GM23248 (cell line): ENCODE results near the gene PLA2G2C. TPM values are rescaled to one million over a fixed set of nuclear protein-coding genes. Genes with fewer than 3 reads are reported as not detected.

Experiments
- DNase-seq: peaks from one replicate; pipeline ENCODE4 v3.0.0-alpha.2; 2015
- H2AFZ ChIP-seq: fragments of 200-600 bp; sonication (generic); 2 replicates; pipeline ENCODE4 v1.6.1; 2016; ENCODE audit warnings: antibody characterized with exemption
- H3F3A ChIP-seq: fragments of 200-600 bp; sonication (generic); 2 replicates; pipeline ENCODE4 v1.6.1; 2016; ENCODE audit warnings: mild to moderate bottlenecking, antibody characterized with exemption, mixed run types; ENCODE audit not compliant: insufficient read depth
- H3K27ac ChIP-seq: fragments of 200-600 bp; sonication (generic); 2 replicates; pipeline ENCODE4 v1.5.1; 2016; ENCODE audit warnings: mild to moderate bottlenecking
- H3K27me3 ChIP-seq: fragments of 200-600 bp; sonication (generic); replicated peaks from 2 replicates; pipeline ENCODE4 v1.6.1; 2016; ENCODE audit warnings: mild to moderate bottlenecking; ENCODE audit not compliant: insufficient read depth
- H3K36me3 ChIP-seq: fragments of 200-600 bp; sonication (generic); 2 replicates; pipeline ENCODE4 v1.6.1; 2016; ENCODE audit warnings: low read depth, mild to moderate bottlenecking
- H3K4me1 ChIP-seq: fragments of 200-600 bp; sonication (generic); 2 replicates; pipeline ENCODE4 v1.6.1; 2016; ENCODE audit warnings: mild to moderate bottlenecking; ENCODE audit not compliant: insufficient read depth
- H3K4me2 ChIP-seq: fragments of 200-600 bp; sonication (generic); one replicate; pipeline ENCODE4 v1.6.1; 2016; ENCODE audit warnings: mild to moderate bottlenecking; ENCODE audit not compliant: unreplicated experiment
- H3K4me3 ChIP-seq: fragments of 200-600 bp; sonication (generic); 2 replicates; pipeline ENCODE4 v1.5.1; 2016; ENCODE audit warnings: mild to moderate bottlenecking
- H3K79me2 ChIP-seq: fragments of 200-600 bp; sonication (generic); 2 replicates; pipeline ENCODE4 v1.6.1; 2016; ENCODE audit warnings: mild to moderate bottlenecking; ENCODE audit not compliant: insufficient read depth
- H3K9ac ChIP-seq: fragments of 200-600 bp; sonication (generic); 2 replicates; pipeline ENCODE4 v1.6.1; 2016; ENCODE audit warnings: mild to moderate bottlenecking
- H3K9me2 ChIP-seq: fragments of 200-600 bp; sonication (generic); 2 replicates; pipeline ENCODE4 v1.6.1; 2016; ENCODE audit warnings: mixed run types, mild to moderate bottlenecking, moderate library complexity; ENCODE audit not compliant: insufficient read depth
- H3K9me3 ChIP-seq: fragments of 200-600 bp; sonication (generic); one replicate; pipeline ENCODE4 v1.6.1; 2017; ENCODE audit warnings: low read depth
- H4K20me1 ChIP-seq: fragments of 200-600 bp; sonication (generic); 2 replicates; pipeline ENCODE4 v1.6.0; 2016; ENCODE audit not compliant: insufficient read depth
- EZH2 ChIP-seq: fragments of 200-600 bp; sonication (generic); IDR thresholded peaks from 2 replicates; pipeline ENCODE4 v1.6.1; 2018; ENCODE audit warnings: antibody characterized with exemption, mild to moderate bottlenecking; ENCODE audit not compliant: insufficient read depth, poor library complexity, severe bottlenecking
- EZH2phosphoT487 ChIP-seq: fragments of 200-600 bp; sonication (generic); IDR thresholded peaks from 2 replicates; pipeline ENCODE4 v1.6.1; 2018; ENCODE audit warnings: antibody characterized with exemption, moderate library complexity, mild to moderate bottlenecking, low read depth; ENCODE audit not compliant: insufficient read depth
- WGBS, 2 experiments: methylation state at CpG; one replicate each; pipeline ENCODE4 v1.1.6; 2015 to 2017; ENCODE audit warnings: low lambda C conversion rate in 2 of 2, low coverage in 1 of 2; ENCODE audit errors: missing lambda C conversion rate in 2 of 2; 5-methylcytosine and 5-hydroxymethylcytosine counted together
- in situ Hi-C: fragments of 300-500 bp; cut with MboI; formaldehyde crosslinking; loops from 2 replicates; pipeline ENCODE4 v1.15.0; 2020
- polyA plus RNA-seq: library from polyadenylated mRNA; unstranded; fragments of >200 nt; fragmentation: Nextera tagmentation; extraction: Ambion mirVana; gene quantifications from 2 replicates; pipeline ENCODE4 v1.2.1, GENCODE V29; 2016
- total RNA-seq: library from RNA; depleted of rRNA; stranded (reverse); fragments of >200 nt; shearing (Covaris generic); gene quantifications from 2 replicates; pipeline ENCODE4 v1.2.3, GENCODE V29; 2014

The PLA2G2C gene
- total and polyA plus RNA-seq, 2 experiments from 2014 or later: not detected

- Histone ChIP-seq H3K27ac (no peak overlapping the region), H3K4me1 (no peaks in the 10 kb centered on the region), H3K9ac (no peak overlapping the region), H3K9me3 (no peaks in the 10 kb centered on the region), H3K36me3 (no peaks in the 10 kb centered on the region), H3K9me2 (no peaks in the 10 kb centered on the region), H3K79me2 (no peaks in the 10 kb centered on the region), H3K27me3 (no peaks in the 10 kb centered on the region; the same call in 1 of the 2 replicates), H2AFZ (no peak overlapping the region), H3F3A (no peaks in the 10 kb centered on the region), H4K20me1 (no peaks in the 10 kb centered on the region), H3K4me2 (no peak overlapping the region), H3K4me3 (no peak overlapping the region)
- in situ Hi-C loops: no loop called here
- 89 to 91% methylated on average over 5 of the region's 5 CpGs for WGBS, 2 experiments
- TF ChIP-seq EZH2phosphoT487 (no peak), EZH2 (no peak)
- DNase-seq: no peak
Measured at GRCh38 chr1:20169932-20170331, 16.4 kb downstream of the PLA2G2C start.

- Histone ChIP-seq H2AFZ (no peak overlapping the region), H3K79me2 (no peaks in the 10 kb centered on the region), H3K9me3 (no peaks in the 10 kb centered on the region), H3K36me3 (no peaks in the 10 kb centered on the region), H3K4me3 (no peak overlapping the region), H3K9me2 (no peaks in the 10 kb centered on the region), H3K4me2 (no peak overlapping the region), H4K20me1 (no peaks in the 10 kb centered on the region), H3K27me3 (no peaks in the 10 kb centered on the region; the same call in 1 of the 2 replicates), H3K9ac (no peak overlapping the region), H3K4me1 (no peaks in the 10 kb centered on the region), H3F3A (no peaks in the 10 kb centered on the region), H3K27ac (no peak overlapping the region)
- in situ Hi-C loops: no loop called here
- TF ChIP-seq EZH2phosphoT487: no peak
- WGBS, 2 experiments: 52 to 57% methylated on average over 9 of the region's 9 CpGs
- no peak for DNase-seq
Measured at GRCh38 chr1:20168564-20169491, 17.5 kb downstream of the PLA2G2C start.

- WGBS, 2 experiments: 70 to 78% methylated on average over 8 of the region's 8 CpGs
- in situ Hi-C loops: no loop called here
Measured at GRCh38 chr1:20167126-20167525, 19.2 kb downstream of the PLA2G2C start.

GRCh38 chr1:20166051-20166450, 20.3 kb downstream of the PLA2G2C start:
- no peak overlapping the region for H3K9ac ChIP-seq
- no peaks in the 10 kb centered on the region for H3K9me3 ChIP-seq
- no peak for TF ChIP-seq EZH2
- TF ChIP-seq EZH2phosphoT487: no peak
- no peak overlapping the region for H3K4me2 ChIP-seq
- no peaks in the 10 kb centered on the region for H3K79me2 ChIP-seq
- in situ Hi-C loops: no loop called here
- H2AFZ ChIP-seq: no peak overlapping the region
- H3K4me1 ChIP-seq: no peaks in the 10 kb centered on the region
- H3K36me3 ChIP-seq: no peaks in the 10 kb centered on the region
- no peaks in the 10 kb centered on the region for H3F3A ChIP-seq
- no peaks in the 10 kb centered on the region for H4K20me1 ChIP-seq
- no peaks in the 10 kb centered on the region for H3K9me2 ChIP-seq
- no peak overlapping the region for H3K27ac ChIP-seq
- DNase-seq: peak; percentile 56
- 49 to 56% methylated on average over 13 to 17 of the region's 17 CpGs for WGBS, 2 experiments
- H3K27me3 ChIP-seq: no peaks in the 10 kb centered on the region; the same call in 1 of the 2 replicates
- no peak overlapping the region for H3K4me3 ChIP-seq

More at GRCh38 chr1:20167126-20167525, 19.2 kb downstream of the PLA2G2C start:
- TF ChIP-seq EZH2phosphoT487: no peak
- no peak for TF ChIP-seq EZH2
- Histone ChIP-seq H2AFZ (no peak overlapping the region), H3K9ac (no peak overlapping the region), H3K79me2 (no peaks in the 10 kb centered on the region), H3F3A (no peaks in the 10 kb centered on the region), H3K9me3 (no peaks in the 10 kb centered on the region), H3K27me3 (no peaks in the 10 kb centered on the region; the same call in 1 of the 2 replicates), H3K9me2 (no peaks in the 10 kb centered on the region), H3K27ac (no peak overlapping the region), H4K20me1 (no peaks in the 10 kb centered on the region), H3K36me3 (no peaks in the 10 kb centered on the region), H3K4me3 (no peak overlapping the region), H3K4me2 (no peak overlapping the region), H3K4me1 (no peaks in the 10 kb centered on the region)
- DNase-seq: no peak
